T-helper 2 cell treated with Interferon-gamma antibody and Interleukin-4, amounts not matched to agents 100 ng/mL and 5 ng/mL, for 36 hours (primary cell): ENCODE measurements around the gene SRD5A1. TPM values are rescaled to one million over a fixed set of nuclear protein-coding genes. Genes with fewer than 3 reads are reported as not detected.

Experiments used
- intact Hi-C: fragments of 100-400 bp; cut with micrococcal nuclease; formaldehyde crosslinking; loops from one replicate; pipeline ENCODE4 v1.15.1; 2023
- total RNA-seq: library from RNA; stranded (reverse); gene quantifications from 2 replicates; pipeline ENCODE4 v1.2.3, GENCODE V29; 2022

Gene SRD5A1
- total RNA-seq, 1 donor from 2014 or later = 13.9 TPM

- intact Hi-C loops = no loop called here
Measured at GRCh38 chr5:6723122-6723815, 90.0 kb downstream of the SRD5A1 start.

- intact Hi-C loops = no loop called here
Measured at GRCh38 chr5:6723816-6724300, 90.6 kb downstream of the SRD5A1 start.

Other genes with a start within 250 kb of the SRD5A1 start
- gene UBE2QL1, start 184.6 kb upstream of the SRD5A1 start, total RNA-seq = not detected in 2 replicates
- gene NSUN2, start 396 bp upstream of the SRD5A1 start, total RNA-seq = 90.1 and 92.2 TPM in 2 replicates
- 35.4 and 39.2 TPM in 2 replicates for gene TENT4A, start 80.0 kb downstream of the SRD5A1 start, total RNA-seq